GM20431 (cell line): ENCODE measurements around the gene PTCSC3.

Experiments
- in situ Hi-C: fragments of 300-500 bp; cut with MseI, MboI; formaldehyde crosslinking; loops from one replicate; pipeline ENCODE4 v1.15.0; 2020; ENCODE audit warnings: low sequenced_read_pairs; ENCODE audit not compliant: unreplicated experiment

Gene PTCSC3

DNA sequence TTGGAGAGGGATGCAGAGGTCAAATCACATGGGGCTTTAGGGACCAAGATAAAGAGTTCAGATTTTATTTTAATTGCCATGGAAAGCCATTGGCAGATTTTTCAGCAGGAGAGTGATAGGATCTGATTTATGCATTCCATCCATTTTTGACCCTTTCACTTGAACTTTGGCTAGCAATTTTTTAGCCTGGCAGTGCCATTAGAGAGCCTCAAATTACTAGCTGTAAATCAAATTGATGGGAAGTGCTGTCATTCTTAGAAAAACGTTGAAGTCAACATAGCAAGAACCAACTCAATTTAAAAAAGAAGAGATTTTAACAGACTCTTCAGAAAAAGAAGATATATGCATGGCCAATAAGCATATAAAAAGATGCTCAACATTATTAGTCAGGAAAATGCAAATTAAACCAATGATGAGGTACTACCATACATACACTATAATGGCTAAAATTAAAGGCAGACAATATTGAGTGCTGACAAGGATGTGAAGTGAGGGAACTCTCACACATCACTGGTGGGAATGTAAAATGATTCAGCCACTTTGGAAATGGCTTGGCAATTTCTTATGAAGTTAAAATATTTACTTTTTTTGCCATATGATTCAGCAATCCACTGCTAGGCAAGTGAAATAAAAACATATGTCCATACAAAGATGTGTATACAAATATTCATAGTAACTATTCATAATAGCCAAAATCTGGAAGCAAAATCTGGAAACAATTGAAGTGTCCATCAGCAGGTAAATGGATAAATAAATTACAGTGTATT, 89.7 kb downstream of the PTCSC3 start:
- in situ Hi-C loops = no loop called here

- in situ Hi-C loops = no loop called here
These were observed 90.7 kb downstream of the PTCSC3 start for GRCh38 chr14:36085861-36086260.
